DMS53 treated with DMSO at 0.1 percent for 48 hours (cell line): ENCODE measurements around the gene KCTD18.
A peak's percentile ranks its signal among the peaks of the same experiment; 100 is the strongest.

Source experiments
- DNase-seq: peaks from one replicate; lab custom pipeline; 2025; ENCODE audit not compliant: unreplicated experiment; lab: John Stamatoyannopoulos, UW

KCTD18 gene

DNA sequence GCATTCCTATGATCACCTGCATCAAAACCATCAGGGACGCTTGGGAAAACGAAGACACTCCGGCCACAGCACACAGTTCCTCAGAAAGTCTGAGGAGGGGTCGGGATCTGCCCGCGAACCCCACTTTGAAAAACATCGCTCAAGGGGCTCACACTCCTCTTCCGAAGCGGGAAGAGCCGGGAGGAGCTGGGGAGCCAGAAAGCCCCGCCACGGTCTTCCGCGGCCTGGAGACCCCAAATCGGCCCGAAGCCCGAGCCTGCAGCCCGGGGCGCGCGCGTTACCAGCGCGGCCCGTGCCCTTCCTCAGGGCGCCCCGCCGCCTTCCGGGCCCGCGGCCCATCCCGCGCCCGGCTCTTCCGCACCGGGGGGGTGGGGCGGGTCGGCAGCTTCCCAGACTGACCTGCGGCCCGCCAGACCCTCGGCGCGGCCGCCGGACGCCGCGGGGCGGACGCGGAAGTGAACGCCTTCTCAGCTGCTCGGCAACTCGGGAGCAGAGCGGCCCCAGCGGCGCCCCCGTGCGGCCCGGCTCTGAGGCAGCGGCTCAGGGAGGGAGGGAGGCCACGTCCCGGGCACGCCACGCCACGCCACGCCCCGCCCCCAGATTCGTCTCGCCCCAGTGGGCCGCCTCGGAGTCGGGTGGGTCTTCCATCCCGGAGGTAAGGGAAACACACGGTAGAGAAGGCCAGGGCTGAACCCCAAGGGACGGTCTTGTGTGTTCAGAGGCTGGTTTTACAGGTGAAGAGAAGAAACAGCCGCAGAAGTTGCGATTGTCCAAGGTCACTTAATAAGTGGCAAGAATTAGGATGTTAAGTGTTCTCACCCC is at the start of gene KCTD18:
KCTD18 (minus strand) TSS at position 457 of the 822 bp plus-strand sequence. CDS start 3,052 bp downstream, outside the sequence.
- DNase-seq, result peak; percentile 81

DNA sequence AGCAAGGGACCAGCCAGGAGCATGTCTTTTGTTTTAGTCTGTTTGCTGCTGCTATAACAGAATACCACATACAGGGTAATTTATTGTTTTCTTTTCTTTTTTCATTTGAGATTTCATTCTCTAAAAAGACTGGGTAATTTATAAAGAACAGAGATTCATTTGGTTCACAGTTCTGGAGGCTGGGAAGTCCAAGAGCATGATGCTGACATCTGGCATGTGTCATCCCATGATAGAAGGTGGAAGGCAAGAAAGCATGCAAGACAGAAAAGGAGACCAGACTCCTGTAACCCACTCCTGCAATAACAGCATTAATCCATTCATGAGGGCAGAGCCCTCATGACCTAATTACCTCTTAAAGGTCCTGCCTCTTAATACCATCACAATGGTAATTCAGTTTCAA is 30.9 kb upstream of the KCTD18 start:
- no peak for DNase-seq

DNA sequence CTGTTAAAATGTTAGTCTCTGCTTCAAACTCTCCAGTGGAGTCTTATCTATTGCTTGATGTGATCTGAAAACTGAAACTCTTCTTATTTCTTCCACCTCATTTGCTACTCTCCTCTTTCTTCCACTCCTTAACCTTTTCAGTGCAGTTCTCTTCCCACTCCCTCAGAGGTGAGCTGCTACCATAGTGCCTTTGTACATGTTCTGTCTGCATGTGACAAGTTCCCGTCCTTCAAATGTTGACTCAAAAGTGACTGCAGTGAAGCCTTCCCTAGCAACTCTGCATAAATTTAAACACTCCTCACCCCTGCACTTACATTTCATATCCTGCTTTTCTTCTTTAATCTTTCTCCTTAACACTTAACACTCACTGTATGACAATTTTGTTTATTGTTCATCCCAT is 28.3 kb upstream of the KCTD18 start:
- DNase-seq, result no peak

DNA sequence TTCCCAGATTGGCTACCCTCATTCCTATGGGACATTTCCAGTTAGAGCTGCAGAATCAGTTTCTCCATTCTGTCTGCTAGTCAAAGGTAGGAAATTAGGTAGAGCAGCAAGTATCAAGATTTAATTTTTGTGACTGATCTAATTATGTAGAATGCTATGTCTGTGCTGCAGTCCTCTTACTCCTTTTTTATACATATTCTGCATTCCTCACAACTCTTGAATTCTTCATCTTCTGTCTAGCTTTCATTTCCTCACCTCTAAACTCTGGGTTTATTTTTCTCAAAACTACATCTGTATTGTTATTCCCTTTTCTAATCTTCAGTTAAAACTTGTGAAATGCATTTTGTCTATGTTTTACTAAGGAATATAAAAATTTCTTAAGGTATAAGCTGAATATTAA is 24.7 kb upstream of the KCTD18 start:
- DNase-seq, result no peak

DNA sequence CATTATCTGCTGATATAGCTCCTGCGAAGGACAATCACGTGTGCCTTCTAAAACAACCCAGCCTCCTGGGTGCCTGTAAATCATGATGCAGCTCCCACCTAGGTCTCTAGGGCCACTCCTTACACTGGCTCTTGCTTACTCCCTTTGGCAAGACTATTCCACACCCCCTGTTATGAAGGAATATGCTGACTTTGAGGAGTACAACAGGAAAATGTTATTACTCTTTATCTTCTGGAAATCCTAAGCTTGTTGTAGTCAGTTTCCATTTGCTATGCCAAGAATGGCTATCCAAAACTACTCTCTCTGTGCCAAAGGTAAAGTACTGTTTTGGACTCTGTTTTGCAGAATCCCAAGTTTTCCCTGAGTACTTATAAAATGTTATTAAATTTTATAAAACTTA is 23.9 kb upstream of the KCTD18 start:
- DNase-seq, result no peak

DNA sequence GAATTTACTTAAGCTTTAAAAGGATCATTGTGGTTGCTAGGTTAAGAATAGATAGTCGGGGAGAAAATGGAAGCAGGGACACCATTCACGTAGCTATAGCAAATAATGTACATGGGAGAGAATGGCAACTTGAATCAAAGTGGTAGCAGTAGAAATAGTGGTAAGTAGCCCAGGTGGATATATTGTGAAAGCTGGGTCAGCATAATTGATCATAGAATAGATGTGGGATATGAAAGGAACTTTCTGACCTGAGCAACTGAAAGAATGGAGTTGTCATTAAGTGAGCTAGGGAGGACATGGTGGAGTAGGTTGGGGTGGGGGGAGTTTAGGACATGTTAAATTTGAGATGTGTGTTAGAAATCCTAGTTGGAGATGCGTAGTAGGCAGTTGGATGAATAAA is 18.4 kb upstream of the KCTD18 start:
- DNase-seq, result no peak

DNA sequence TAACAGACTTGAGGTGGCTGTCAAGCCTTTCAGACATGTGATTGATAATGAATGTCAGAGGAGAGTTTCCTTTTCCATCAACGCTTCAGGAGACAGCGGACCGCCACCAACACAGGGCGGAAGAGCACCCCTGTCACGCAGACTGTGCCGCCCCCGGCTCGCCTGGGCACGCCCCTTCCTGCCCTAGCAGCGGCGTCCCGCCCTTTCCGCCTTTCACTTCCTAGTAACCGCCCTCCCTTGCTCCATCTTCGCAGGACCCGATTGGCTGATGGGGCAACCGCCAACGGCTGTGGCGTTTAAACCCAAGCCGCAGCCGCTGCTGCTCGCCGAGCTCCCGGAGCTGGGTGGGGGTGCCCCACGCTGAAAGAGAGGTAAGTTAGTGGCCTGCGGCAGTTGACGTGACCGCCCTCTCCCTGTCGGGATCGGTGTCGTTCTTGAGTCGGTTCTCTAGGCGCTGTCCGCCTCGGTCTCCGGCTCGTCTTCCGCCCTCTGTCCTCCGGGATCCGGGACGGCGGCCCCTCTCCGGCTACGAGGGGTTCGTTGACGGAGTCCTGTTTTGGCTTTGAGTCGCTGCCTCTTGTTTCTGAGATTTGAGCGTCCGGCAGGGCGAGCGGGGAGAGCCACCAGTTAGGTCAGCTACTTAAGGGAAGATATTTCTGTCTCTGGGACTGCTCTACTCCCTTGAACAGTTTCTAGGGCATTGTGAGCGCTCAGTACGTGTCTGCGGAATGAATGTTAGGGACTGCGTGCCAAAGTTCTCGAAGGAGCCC is 16.2 kb upstream of the KCTD18 start, which contains the start of gene SGO2:
SGO2 (plus strand) TSS at position 326 of the 770 bp plus-strand sequence. CDS start 6,769 bp downstream, outside the sequence.
- peak; percentile 92 for DNase-seq

DNA sequence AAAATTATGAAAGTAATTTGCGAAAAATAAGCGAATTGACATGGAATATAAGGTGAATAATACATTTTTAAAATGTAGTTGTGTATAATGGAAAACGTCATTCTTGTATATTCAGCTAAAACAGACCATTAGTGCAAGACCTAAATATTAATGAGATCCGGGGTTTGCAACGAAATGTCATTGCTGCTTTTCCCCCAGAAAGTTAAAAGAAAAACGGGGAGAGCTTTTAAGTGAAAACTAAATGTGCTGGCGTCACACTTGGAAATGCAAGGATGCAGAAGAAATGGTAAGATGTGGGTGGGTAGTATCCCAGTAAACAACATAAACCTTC is 15.6 kb upstream of the KCTD18 start:
- DNase-seq, result no peak

DNA sequence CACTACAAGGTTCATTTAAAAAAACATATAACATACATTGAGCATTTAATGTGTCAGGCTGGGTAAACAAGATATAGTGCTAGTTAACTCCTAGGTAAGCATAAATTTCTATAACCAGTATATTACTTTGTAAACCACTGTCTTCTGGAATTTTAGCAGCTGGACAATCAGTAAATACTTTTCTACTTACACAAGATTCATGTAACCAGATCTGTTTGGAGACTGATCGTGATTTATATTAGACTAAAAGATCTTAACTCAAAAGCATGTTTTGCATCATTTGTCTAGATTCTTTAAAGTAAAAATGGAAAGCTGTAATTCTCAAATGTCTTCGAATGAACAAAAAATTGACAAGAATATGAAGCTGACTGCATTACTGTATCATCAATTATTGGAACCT is 15.2 kb upstream of the KCTD18 start:
- no peak for DNase-seq

DNA sequence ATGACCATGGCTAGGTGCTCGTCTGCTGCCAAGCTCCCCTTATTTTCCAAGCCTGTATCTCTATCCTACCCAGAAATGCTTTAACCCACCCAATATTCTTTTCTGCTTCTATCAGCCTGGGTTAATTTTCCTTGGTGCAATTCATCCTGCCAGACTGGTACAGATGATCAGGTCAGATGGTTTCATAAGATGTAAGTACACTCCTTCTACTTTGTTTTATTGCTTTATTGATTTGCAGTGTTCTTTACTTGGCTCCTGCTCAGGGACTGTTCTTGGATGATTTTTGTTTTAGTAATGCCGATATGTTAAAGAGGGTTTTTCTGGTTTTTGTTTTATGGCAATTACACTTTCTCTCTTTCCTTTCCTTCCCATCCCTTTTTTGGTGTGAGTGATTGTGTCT is 13.7 kb upstream of the KCTD18 start:
- no peak for DNase-seq

DNA sequence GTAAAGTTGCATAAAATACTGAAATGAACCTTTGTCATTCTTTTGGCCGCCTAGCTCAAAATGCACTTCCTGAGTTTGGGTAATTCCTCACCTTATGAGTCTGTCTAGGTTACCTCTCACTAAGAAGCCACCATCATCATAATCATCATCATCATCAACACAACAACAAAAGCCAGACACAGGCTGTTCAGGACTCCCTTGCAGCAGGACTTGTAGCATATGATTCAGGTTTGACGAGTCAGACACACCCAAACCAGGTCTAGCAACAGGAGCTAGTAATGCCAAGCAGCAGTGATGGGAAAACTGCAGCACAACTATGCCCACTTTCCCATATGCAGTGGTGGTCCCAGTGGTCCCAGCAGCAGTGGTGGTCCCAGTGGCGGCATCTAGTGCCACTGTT is 13.3 kb upstream of the KCTD18 start:
- DNase-seq, result no peak

DNA sequence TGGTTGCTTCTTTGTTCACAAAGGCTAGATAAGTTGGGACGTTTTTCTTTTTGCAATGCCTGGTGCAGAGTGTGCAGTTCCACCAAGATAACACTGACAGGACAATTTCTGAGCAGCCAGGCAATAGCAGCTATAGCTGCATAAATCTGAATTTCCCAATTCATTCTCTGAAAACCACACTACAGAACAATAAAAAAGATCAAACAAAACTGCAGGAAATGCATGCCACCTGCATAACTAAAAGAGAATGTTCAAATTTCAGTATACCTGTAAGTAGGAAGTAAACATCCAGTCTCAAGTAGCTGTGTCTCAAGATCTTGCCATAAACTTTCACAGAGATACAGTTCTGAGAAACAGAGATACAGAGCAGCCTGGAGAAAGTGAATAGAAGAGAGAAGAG is 5.3 kb upstream of the KCTD18 start:
- DNase-seq, result no peak

DNA sequence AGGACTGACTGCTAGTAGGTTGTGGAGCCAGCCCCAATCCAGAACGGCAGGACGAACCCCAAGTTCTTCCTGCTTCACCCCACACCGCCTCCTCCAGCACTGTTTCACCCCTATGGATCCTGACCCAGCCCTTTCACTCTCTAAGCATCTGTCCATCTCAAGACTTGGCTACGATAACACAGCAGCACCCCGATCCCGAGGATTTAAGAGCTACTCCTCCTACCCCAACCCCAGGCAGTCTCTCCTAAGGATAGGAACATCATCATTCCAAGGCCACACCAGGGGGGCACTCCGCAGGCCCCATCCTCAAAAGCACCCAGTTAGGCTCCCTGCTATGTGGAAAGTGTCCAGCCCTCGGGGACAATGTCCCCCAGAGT is 645 bp downstream of the KCTD18 start:
- DNase-seq, result no peak

DNA sequence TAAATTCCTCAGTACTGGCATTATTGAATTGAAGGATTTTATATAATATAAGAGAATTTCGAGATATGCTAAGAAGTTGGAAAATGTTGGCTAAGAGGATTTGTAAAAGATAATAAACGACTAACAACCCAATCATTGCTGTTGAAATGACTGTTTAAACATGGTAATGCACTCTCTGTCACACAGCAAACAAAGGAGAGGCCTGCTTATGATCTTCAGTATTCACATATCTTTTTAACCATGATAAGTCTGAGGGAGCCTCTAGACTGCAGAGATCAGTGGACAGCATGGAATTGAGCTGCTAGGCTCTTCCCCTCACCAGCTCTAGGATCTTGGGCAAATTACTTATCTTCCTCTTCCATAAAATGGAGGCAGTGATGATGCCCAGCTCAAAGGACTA is 2.7 kb downstream of the KCTD18 start:
- no peak for DNase-seq

DNA sequence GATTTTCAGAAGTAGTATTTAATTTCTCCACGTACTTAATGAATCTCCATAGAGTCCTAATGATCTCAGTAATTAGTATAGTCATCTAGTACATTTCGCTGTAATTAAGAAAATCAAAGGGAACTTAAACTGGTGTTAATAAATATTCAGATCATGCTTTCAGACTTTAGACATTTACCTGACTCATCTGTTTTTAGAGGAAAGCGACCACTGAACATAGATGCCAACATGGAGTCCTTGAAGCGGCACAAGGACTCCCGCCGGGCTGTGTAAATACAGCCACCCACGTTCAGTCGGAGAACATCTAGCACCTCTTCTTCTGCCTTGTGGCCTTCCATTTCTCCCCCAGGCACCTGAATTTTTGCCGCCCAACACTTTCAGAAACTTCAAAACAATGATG is 3.2 kb downstream of the KCTD18 start:
- DNase-seq, result no peak

DNA sequence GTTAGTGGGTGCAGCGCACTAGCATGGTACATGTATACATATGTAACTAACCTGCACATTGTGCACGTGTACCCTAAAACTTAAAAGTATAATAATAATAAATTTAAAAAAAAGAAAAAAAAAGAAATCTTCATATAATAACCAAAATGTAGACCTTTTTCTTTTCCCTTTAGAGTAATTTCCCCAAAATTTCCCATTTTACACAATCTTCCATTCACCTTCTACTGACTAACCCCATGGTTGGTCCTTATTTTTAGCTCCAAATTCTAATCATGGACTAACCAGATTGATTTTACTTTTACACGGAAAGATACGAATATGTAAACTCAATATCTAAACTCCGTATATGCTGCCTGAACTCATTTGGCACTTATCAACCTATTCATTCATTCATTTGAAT is 7.7 kb downstream of the KCTD18 start:
- DNase-seq, result no peak

DNA sequence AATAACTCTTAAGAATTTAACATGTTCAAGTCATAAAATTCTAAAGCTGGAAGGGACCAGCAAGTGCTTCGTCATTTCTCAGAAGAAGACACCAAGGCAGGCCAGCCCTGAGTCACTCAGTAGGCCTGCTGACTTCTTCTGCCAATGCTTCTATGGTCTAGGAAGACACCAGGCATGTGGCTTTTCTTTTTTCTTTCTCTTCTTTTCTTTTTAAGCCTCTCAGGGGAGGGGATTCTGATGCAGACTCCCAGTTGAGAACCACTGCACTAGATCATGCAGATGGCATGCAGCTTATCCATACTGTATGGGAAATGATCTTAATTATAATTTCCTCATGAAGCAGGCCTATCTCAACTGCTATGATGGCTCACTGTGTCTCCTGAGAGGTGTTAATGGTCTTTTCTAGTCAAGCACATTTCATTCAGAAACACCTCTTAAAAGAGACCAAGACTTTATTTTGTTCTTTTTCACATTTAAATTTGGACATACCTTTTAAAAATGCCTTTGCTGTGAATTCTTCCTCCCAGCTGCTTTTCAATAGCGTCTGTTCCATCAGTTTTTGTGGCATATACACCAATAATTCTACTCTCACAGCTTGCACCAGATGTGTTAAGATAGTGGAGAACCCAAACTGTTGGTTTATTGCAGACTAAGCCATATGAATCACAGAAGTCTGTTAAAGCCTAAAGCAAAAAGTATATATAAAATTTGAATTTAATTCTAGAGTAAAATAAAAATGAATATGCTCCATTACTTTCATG is 11.3 kb downstream of the KCTD18 start:
- no peak for DNase-seq

DNA sequence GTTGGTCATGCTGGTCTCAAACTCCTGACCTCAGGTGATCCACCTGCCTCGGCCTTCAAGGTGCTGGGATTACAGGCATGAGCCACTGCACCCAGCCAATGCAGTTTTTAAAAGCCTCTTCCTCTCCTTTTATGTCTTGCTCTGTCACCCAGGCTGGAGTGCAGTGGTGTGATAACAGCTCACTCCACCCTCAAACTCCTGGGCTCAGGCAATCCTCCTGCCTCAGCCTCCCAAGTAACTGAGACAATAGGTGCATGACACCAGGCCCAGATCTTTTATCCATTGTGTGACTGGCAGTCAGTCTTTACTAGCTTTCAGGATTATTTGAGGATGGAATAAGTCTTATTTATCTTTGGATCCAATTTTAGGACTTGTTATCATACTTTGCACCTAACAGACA is 13.2 kb downstream of the KCTD18 start:
- no peak for DNase-seq

DNA sequence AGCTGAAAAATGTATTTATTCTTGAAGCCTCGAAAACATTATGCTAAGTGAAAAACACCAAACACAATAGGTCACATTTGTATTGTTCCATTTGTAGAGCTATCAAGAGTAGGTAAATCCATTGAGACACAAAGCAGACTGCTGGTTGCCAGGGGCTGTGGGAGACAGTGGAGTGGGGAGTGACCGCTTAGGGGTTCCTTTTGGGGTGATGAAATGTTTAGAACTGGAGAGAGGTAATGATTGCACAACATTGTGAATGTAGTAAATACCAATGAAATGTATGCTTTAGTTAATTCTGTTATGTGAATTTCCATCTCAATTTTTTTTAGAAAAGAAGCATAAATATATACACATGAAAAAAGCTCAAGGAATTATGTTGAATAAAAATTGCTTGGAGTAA is 15.8 kb downstream of the KCTD18 start:
- no peak for DNase-seq

DNA sequence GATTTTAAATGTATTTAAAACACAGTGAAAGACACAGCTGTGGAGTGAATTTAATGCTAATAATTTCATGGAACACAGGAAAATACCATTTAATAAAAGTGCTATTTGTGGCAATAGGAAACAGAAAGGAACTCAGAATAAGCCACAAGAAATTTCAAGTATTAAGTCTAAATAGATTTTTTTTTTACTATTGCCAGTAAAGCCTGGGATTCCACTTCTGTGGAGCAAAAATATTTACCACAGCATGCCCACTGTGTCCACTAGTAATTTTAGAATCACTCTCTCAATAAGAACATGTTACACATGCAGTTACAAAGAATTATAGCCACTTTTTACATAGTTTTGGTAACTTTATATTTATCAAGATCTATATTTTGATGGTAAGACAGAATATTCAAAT is 17.2 kb downstream of the KCTD18 start:
- no peak for DNase-seq

DNA sequence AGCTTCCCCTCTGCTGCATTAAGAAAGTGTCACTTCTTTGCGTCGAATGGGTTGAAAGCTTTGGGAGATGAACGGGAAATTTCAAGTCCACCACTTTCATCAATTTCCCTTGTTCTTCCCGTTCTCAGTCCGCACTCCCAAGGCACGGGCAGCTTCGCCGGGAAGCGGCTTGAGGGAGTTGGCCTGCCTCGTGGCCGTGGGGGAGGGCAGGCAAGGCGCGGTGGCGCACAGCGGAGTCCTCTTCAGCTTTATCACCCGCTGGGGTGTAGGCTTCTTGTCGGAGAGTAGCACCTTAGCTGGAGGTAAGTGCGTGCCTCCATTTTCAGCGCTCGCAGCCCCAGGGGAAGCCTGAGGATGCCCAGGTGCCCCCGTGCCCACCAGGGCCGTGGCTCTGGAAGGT is 19.9 kb downstream of the KCTD18 start:
- no peak for DNase-seq

DNA sequence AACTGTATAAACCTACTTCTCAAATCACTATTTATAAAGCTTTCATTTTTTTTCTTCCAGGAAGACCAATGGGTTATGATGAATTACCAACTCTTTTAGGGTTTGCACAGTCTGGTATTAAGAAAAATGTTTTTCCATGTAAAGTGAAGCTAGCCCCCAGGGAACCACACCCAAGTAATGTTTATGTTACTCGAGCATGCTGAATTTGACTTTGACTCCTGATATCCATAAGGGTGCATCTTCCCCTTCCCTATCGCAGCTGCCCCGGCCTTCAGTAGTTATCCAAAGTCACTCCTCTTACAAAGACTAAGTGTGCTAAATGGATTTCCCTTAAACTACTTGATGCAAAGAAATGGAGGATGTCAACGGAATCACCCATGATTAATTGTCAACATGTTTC is 21.7 kb downstream of the KCTD18 start:
- no peak for DNase-seq
